H9 (cell line): ENCODE measurements around the gene TENT5A. TPM values are rescaled to one million over a fixed set of nuclear protein-coding genes. Genes with fewer than 3 reads are reported as not detected.

Source experiments
- DNase-seq: peaks from one replicate; pipeline ENCODE4 v3.0.0-alpha.2; 2017
- H2AFZ ChIP-seq: one replicate; pipeline ENCODE4 v1.6.1; 2013; ENCODE audit warnings: mild to moderate bottlenecking, low read length, control low read depth, moderate library complexity
- H2AK5ac ChIP-seq: 2 replicates; pipeline ENCODE4 v1.6.1; 2013; ENCODE audit warnings: low read length, control low read depth, mixed read lengths; ENCODE audit not compliant: insufficient read length
- H2BK120ac ChIP-seq: one replicate; pipeline ENCODE4 v1.6.1; 2013; ENCODE audit warnings: low read depth, mild to moderate bottlenecking, low read length, control low read depth, inconsistent platforms; ENCODE audit not compliant: poor library complexity, severe bottlenecking
- H2BK12ac ChIP-seq: 2 replicates; pipeline ENCODE4 v1.6.1; 2013; ENCODE audit warnings: low read length, control low read depth, mixed read lengths, low read depth; ENCODE audit not compliant: insufficient read length
- H2BK15ac ChIP-seq: 2 replicates; pipeline ENCODE4 v1.6.1; 2013; ENCODE audit warnings: low read depth, low read length, control low read depth
- H2BK20ac ChIP-seq: one replicate; pipeline ENCODE4 v1.6.1; 2013; ENCODE audit warnings: low read depth, mild to moderate bottlenecking, low read length, control low read depth, inconsistent platforms; ENCODE audit not compliant: poor library complexity, severe bottlenecking
- H2BK5ac ChIP-seq: 2 replicates; pipeline ENCODE4 v1.6.1; 2013; ENCODE audit warnings: low read length, control low read depth, mixed read lengths; ENCODE audit not compliant: insufficient read length
- H3K14ac ChIP-seq: 2 replicates; pipeline ENCODE4 v1.6.1; 2013; ENCODE audit warnings: low read length, control low read depth; ENCODE audit not compliant: insufficient read depth
- H3K18ac ChIP-seq: 2 replicates; pipeline ENCODE4 v1.6.1; 2013; ENCODE audit warnings: low read depth, mild to moderate bottlenecking, mixed read lengths, low read length, control low read depth; ENCODE audit not compliant: insufficient read length
- H3K23ac ChIP-seq: 2 replicates; pipeline ENCODE4 v1.6.1; 2013; ENCODE audit warnings: low read length, control low read depth, mixed read lengths, low read depth; ENCODE audit not compliant: insufficient read length
- H3K23me2 ChIP-seq: 2 replicates; pipeline ENCODE4 v1.6.1; 2013; ENCODE audit warnings: low read depth, mild to moderate bottlenecking, mixed read lengths, low read length, control low read depth; ENCODE audit not compliant: insufficient read length, poor library complexity, severe bottlenecking
- H3K27ac ChIP-seq: 2 replicates; pipeline ENCODE4 v1.5.1; 2013; ENCODE audit warnings: low read length, control low read depth, mixed read lengths, low read depth; ENCODE audit not compliant: insufficient read length
- H3K27me3 ChIP-seq: 2 replicates; pipeline ENCODE4 v1.6.1; 2013; ENCODE audit warnings: low read length, control low read depth, inconsistent platforms; ENCODE audit not compliant: insufficient read depth
- H3K4ac ChIP-seq: 2 replicates; pipeline ENCODE4 v1.6.1; 2013; ENCODE audit warnings: low read depth, mild to moderate bottlenecking, control low read depth, inconsistent platforms, low read length, moderate library complexity
- H3K4me1 ChIP-seq: 2 replicates; pipeline ENCODE4 v1.6.1; 2013; ENCODE audit warnings: low read length, control low read depth, inconsistent platforms; ENCODE audit not compliant: insufficient read depth
- H3K4me2 ChIP-seq: 2 replicates; pipeline ENCODE4 v1.6.1; 2013; ENCODE audit warnings: low read length, control low read depth, mixed read lengths; ENCODE audit not compliant: insufficient read length, insufficient read depth
- H3K56ac ChIP-seq: 2 replicates; pipeline ENCODE4 v1.6.1; 2013; ENCODE audit warnings: low read depth, mild to moderate bottlenecking, mixed read lengths, low read length, control low read depth; ENCODE audit not compliant: insufficient read length
- H3K79me1 ChIP-seq: 2 replicates; pipeline ENCODE4 v1.6.1; 2013; ENCODE audit warnings: low read depth, mild to moderate bottlenecking, moderate library complexity, low read length, control low read depth, inconsistent platforms; ENCODE audit not compliant: insufficient read depth, poor library complexity, severe bottlenecking
- H3K79me2 ChIP-seq: 2 replicates; pipeline ENCODE4 v1.6.1; 2013; ENCODE audit warnings: low read length, control low read depth, inconsistent platforms; ENCODE audit not compliant: insufficient read depth
- H3K9ac ChIP-seq: 2 replicates; pipeline ENCODE4 v1.6.1; 2013; ENCODE audit warnings: low read length, control low read depth, mixed read lengths; ENCODE audit not compliant: insufficient read length; ENCODE audit errors: extremely low read depth
- H3K9me3 ChIP-seq: one replicate; pipeline ENCODE4 v1.6.1; 2013; ENCODE audit warnings: low read depth, low read length, inconsistent platforms; ENCODE audit not compliant: control insufficient read depth
- H3T11ph ChIP-seq: one replicate; pipeline ENCODE4 v1.6.1; 2013; ENCODE audit warnings: mild to moderate bottlenecking, low read length, control low read depth, inconsistent platforms
- H4K20me1 ChIP-seq: one replicate; pipeline ENCODE4 v1.6.1; 2013; ENCODE audit not compliant: control insufficient read depth, insufficient read length, insufficient read depth
- H4K5ac ChIP-seq: 2 replicates; pipeline ENCODE4 v1.6.1; 2013; ENCODE audit warnings: low read depth, mild to moderate bottlenecking, mixed read lengths, low read length, control low read depth; ENCODE audit not compliant: insufficient read length
- H4K8ac ChIP-seq: replicated peaks from 2 replicates; pipeline ENCODE4 v1.6.1; 2013; ENCODE audit warnings: low read length, control low read depth, mixed read lengths, low read depth; ENCODE audit not compliant: insufficient read length
- H4K91ac ChIP-seq: 2 replicates; pipeline ENCODE4 v1.6.1; 2013; ENCODE audit warnings: low read depth, mild to moderate bottlenecking, moderate library complexity, mixed read lengths, low read length, control low read depth; ENCODE audit not compliant: insufficient read length
- H3K27ac Mint-ChIP-seq, 3 experiments: 2 replicates in 2 of 3; 3 replicates in 1 of 3; pipeline ENCODE4 v1.8.0; 2020 to 2021; ENCODE audit warnings: mixed read lengths in 3 of 3, mild to moderate bottlenecking in 1 of 3, moderate library complexity in 1 of 3
- H3K27me3 Mint-ChIP-seq: 2 replicates; pipeline ENCODE4 v1.8.0; 2021; ENCODE audit warnings: low read depth, mild to moderate bottlenecking, moderate library complexity, mixed read lengths
- H3K36me3 Mint-ChIP-seq, 3 experiments: 2 replicates in 2 of 3; 3 replicates in 1 of 3; pipeline ENCODE4 v1.8.0; 2020 to 2021; ENCODE audit warnings: low read depth in 3 of 3, mixed read lengths in 3 of 3; ENCODE audit not compliant: insufficient read depth in 1 of 3
- H3K4me1 Mint-ChIP-seq, 2 experiments: 2 replicates each; pipeline ENCODE4 v1.8.0; 2020; ENCODE audit warnings: mixed read lengths in 2 of 2
- H3K4me3 Mint-ChIP-seq, 2 experiments: 2 replicates in 1 of 2; 3 replicates in 1 of 2; pipeline ENCODE4 v1.8.0; 2020 to 2021; ENCODE audit warnings: mild to moderate bottlenecking in 2 of 2, mixed read lengths in 2 of 2, moderate library complexity in 1 of 2
- H3K9me3 Mint-ChIP-seq, 2 experiments: 2 replicates in 1 of 2; 3 replicates in 1 of 2; pipeline ENCODE4 v1.8.0; 2020; ENCODE audit warnings: mild to moderate bottlenecking in 2 of 2, mixed read lengths in 2 of 2, moderate library complexity in 1 of 2
- CTCF ChIP-seq: fragments of 200-600 bp; sonication (generic); conservative IDR thresholded peaks from 3 replicates; pipeline ENCODE4 v1.8.0; 2021; ENCODE audit warnings: antibody characterized with exemption, mild to moderate bottlenecking
- WGBS: extraction: QIAGEN DNeasy Blood & Tissue Kit; methylation state at CpG from one replicate; pipeline ENCODE4 v1.1.7; 2013; ENCODE audit warnings: missing lambda C conversion rate, low lambda C conversion rate, mixed read lengths; ENCODE audit not compliant: insufficient read length; ENCODE audit errors: extremely low coverage; 5-methylcytosine and 5-hydroxymethylcytosine counted together
- total RNA-seq: library from RNA; stranded (reverse); gene quantifications from 2 replicates; pipeline ENCODE4 v1.2.1, GENCODE V29; 2021

The TENT5A gene
- total RNA-seq, 1 experiment from 2014 or later = 1.4 TPM

- Histone ChIP-seq H3K4ac (no peak overlapping the region), H3K9me3 (no peaks in the 10 kb centered on the region), H4K91ac (no peak overlapping the region), H3K9ac (no peak overlapping the region), H3K23me2 (no peaks in the 10 kb centered on the region), H3K79me1 (no peaks in the 10 kb centered on the region), H4K8ac (no peak overlapping the region), H2BK120ac (no peak overlapping the region), H3K4me1 (peaks cover 3% of the 10 kb centered on the region; the same call in 1 of the 2 replicates), H3K4me2 (no peak overlapping the region), H3T11ph (no peak overlapping the region), H3K27me3 (no peaks in the 10 kb centered on the region), H3K56ac (no peak overlapping the region), H2BK5ac (no peak overlapping the region), H4K5ac (no peak overlapping the region), H2AFZ (no peak overlapping the region), H2BK15ac (no peak overlapping the region), H3K79me2 (no peaks in the 10 kb centered on the region), H3K18ac (no peak overlapping the region), H4K20me1 (no peaks in the 10 kb centered on the region), H3K23ac (no peak overlapping the region), H3K14ac (no peak overlapping the region), H3K27ac (no peak overlapping the region), H2BK12ac (no peak overlapping the region), H2AK5ac (no peak overlapping the region), H2BK20ac (no peak overlapping the region)
- 100% methylated on average over 1 of the region's 4 CpGs for WGBS
- H3K9me3 Mint-ChIP-seq = peaks cover 0 to 9% of the 10 kb centered on the region in 2 experiments; a peak in 2 of 5 replicates
- H3K4me1 Mint-ChIP-seq = peaks cover 24% of the 10 kb centered on the region in 2 experiments
- no peak for TF ChIP-seq CTCF
- H3K27ac Mint-ChIP-seq = no peak overlapping the region
- no peak for DNase-seq
- H3K4me3 Mint-ChIP-seq = no peak overlapping the region
- no peaks in the 10 kb centered on the region for H3K27me3 Mint-ChIP-seq
- H3K36me3 Mint-ChIP-seq = peaks cover 0 to 6% (median 0%) of the 10 kb centered on the region in 3 experiments; a peak in 2 of 7 replicates
Observed at GRCh38 chr6:81793821-81794475, 41.5 kb upstream of the TENT5A start.
